LoVo (cell line): Measurements from ENCODE around the gene PCDH9.
"Not testable (repeated sequence)": the region's sequence is repeated elsewhere in the genome, so short reads cannot be mapped to it uniquely, and the experiment has no call there.

Experiments used
- DNase-seq: peaks from one replicate; pipeline ENCODE4 v3.0.0-alpha.2; 2016; ENCODE audit warnings: low spot score

The PCDH9 gene

DNA sequence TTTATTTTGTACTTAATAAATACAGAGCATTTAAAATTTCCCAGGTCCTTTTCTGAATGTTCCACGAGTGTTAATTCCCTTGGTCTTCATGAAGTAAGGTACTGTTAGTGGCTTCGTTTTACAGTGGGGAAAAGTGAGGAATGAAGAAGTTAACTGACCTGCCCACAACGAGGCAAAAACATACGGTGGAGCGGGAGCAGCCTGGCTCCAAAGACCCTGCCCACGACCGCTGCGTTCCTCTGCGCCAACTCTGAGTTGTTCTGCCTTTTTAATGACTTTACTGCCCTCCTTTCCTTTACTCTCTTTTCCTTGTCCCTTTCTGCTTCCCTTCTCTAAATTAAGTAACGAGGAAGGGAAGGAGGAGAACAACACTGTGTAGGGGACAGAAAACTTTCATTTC is 392.9 kb downstream of the PCDH9 start:
- no peak for DNase-seq

DNA sequence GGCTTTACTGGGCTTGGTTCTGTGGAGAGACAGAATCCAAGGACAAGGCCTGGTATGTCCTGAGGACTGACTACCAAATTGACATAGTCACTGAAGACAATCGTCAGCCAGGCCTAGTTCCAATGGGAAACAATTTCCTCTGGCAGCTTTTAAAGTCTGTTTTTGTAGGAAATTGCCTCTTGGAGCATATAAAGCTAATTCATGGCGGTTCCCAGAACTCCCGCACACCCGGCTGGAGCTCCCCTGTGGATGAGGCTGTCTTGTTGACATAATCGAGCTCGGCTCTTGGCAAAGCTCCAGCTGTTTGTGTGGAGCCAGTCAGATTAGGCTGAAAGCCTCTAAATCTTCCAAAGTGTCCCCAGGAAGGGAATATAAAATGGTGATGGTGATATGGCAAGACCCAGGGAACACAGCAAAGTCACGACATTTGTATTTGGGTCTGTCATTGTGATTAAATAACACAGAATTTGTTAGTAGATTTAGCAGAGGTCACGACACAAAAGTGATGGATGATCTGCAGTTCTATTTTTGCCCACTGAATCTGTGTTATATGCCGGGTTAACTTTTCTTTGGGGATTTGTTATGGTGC is 395.0 kb downstream of the PCDH9 start:
- no peak for DNase-seq

DNA sequence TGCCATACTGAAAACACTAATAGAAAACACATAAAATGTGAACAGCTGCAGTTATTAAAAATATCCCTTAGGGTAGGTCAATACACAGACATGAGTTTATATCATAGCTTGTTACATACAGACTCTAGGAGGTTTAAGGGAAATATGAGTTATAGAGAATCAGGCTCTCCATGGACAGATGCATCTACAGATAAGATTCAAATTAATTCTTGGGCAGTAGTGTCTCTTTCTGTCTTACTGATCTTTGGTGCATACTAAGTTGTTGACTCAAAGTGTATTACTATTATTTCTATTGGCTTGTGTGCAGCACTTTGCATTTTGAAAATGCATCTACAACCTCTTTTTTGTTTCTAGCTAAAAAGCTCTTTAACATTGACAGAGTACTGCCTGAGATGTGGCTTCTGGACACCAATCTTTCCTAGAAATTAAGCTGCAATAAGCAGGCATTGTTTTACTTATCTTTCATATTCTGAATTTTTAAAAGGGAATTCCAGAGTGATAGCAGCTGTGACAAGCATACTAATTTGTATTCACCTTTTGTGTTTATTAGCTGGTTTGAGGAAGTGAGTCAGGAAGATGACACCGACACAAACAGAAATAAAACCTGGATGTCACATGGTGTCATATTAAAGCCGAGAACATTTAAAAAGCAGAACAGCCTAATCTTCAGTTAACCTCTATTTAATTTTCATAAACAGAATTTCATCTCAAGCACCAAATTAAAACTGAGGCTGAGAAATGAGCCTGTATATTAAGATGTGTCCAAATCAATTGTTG is 399.0 kb downstream of the PCDH9 start:
- no peak for DNase-seq

DNA sequence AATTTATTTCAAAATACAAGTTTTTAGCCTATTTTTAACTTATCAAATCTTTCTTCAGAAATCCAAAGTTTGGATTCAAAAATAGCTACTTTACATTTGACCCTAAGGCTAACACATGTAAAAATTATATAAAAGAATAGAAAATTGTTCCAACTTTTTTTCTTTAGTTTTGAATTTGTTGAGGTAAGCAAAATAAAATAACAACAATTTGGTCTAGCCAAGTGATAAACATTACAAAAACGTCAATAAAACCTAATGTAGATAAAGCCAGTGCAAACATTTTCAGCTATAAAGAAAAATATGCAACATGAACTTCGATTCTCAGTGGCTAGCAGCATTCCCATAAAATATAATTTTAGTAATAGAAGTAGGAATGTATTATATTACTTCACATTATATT is 400.3 kb downstream of the PCDH9 start:
- no peak for DNase-seq

DNA sequence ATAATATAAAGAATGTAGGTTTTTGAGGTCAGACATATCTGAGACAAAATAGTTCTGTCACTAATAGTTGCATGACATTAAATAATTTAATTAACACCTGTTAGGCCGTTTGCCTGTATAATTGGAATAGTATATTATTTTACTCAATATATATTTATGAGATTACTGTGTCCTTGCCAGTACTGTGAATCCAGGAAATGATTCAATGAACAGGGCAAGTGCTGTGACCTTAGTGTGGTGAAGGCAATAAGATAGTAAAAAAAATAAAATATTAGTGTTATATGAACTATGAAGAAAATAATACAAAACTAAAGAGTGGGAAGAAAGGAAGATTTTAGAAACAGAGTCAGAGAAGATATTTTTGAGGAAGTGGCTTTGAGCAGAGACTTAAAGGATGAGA is 403.7 kb downstream of the PCDH9 start:
- no peak for DNase-seq

DNA sequence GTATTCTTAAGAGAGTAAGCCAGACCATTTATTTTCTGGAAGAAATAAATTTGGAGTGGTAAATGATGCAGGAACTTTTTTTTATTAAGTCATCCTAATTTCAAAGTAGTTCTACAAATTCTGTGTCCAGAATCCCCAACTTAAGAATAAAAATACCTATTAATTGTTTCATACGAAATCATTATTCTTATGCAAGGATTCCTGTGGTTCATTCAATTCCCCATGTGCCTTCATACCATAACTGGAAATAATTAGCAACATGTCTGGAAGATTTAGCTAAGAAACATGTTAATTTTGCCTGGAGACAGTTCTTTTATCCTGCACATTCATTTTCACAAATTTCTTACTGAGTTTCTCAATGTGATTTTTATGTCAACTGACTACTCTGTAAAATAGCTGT is 408.6 kb downstream of the PCDH9 start:
- no peak for DNase-seq

DNA sequence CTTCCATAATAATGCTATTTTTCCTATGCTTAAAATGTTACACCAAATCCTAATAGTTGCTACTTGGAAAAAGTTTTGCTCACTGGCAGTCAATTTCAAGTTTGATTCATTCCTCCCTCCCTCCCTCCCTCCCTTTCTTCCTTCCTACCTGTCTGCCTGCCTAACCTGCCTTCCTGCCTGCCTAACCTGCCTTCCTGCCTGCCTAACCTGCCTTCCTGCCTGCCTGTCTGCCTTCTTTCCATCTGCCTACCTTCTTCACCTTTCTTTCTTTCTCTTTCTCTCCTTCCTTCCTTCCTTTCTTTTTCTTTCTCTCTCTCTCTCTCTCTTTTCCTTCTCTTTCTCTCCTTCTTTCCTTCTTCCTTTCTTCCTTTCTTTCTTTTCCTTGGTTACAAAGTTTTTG is 418.7 kb downstream of the PCDH9 start:
- no peak for DNase-seq

DNA sequence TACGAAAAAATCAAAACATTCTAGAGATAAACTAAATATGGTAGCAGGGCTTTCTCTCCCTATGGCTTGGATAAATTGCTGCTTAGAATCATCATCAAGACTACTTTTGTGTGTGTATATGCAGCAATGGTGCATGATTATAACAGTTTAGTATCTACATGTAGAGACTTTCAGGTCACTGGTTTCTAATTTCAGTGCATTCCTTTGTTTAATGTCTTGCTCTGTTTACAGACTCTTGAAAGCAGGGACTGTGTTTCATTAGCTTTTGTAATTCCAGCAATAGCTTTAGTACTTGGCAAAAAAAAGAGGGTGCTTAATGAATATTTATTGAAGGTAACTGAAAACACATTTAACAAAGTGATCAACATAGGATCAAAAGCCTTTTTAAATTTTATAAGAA is 420.7 kb downstream of the PCDH9 start:
- DNase-seq = no peak

DNA sequence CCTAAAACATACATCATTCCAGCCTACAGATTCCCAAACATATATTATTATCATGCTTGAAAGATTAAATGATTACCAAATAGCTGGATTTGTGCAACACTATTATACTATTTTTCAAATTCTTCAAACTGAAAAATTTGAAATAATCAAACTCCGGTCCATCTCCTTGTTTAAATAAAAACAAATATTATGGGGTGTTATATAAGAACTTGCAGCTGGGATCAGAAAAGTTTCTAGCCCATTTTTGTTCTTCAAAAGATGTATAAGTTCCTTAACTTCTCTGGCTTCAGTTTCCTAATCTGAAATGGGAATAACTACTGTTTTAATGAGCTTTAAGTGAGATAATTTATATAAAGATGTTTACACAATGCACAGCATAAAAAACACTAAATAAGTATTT is 422.9 kb downstream of the PCDH9 start:
- DNase-seq = no peak

DNA sequence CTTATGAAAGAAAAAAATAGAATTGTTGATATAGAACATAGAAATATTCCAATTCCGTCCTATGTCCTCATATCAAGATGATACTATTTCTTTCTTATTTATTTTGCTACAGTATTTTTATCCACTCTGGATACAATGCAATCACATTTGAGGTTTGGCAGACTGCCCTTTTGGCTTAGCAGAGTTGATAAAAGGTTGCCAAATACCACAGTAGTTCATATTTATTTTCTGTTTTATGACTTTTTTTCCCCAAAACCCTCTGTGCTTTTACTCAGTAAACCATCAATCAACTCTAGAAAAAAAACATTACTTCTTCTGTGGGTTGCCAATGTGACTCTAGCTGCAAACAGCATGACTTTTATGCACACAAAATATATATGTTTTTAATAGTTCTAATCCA is 424.5 kb downstream of the PCDH9 start:
- no peak for DNase-seq

DNA sequence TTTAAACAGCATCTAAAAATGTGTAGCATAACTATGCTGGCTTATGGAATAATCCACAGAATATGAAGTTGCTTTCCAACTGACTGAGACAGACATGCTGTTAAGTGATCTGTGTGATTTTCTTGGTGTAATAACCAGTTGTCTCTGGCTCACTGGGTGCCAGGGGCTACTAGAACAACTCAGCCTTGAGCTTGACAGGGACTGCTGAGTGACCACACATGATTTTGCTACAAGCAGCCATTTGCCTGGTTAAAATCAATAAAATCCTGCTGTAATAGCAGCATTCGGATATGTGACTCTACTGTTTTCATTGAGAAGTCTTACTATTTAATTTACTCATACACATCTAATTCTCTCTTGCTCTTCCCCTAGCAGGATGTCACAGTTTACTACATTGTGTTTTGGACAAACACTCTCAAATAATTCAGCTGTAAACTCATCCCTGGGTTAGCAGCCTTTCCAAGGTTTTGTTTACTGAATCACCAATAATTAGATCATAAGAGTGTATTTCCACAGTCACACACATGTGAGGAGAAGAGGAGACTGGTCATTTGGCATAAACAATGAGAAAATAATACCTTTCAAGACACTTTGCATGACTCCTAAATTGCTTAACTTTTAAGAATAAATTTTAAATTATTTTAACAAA is 426.2 kb downstream of the PCDH9 start:
- DNase-seq = no peak

DNA sequence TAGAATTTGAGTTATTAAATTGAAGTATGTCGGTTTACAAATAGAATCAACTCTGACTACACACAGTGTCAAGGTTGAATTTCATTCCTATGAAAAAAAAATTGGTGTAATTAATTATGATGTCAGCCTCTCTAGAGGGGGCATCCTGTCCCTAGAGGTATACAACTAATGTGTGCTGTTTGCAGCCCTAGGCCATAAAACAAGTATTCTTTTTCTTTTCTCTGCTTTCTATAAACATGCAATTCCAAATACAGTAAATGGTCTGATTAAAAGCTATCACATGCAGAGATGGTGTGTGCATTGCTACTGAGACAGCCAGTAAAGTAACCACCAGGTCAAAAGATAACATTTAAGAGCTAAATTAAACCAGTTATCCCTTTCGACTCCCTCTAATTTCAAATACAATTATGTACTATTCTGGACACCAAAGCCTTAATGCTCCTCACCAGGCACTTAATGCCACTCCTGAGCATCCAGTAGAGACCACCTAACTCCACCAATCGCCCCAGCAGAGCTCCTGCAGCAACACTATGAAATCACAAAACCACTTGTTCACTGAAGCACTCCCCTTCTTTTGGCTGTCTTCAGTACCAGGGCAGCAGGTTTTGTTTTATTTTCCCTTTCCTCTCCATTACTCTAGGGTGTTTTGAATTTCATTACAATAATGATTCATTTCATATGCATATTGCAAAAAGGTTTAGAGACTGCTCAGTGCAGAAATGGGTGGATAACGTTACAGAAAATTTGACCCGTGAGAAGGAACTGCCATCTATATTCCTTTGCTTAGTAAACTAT is 426.9 kb downstream of the PCDH9 start:
- no peak for DNase-seq

DNA sequence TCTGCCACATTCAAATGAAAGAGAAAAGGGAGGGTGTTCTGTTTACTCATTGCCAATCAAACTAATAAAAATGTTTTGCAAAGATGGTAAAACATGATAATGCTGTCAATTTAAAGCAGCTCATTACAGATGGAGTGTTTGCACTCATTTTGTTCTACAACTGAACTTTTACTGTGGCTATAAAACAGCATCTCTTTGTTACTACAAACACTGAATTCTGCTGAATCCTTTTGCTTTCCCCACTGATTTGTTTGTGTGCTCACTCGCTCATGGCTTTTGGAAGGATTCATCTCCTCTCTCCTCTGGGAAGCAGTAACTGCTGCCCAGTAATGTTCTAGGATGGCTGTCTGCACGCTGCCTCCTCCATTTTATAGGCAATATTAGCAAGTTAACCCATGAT is 434.5 kb downstream of the PCDH9 start:
- no peak for DNase-seq

DNA sequence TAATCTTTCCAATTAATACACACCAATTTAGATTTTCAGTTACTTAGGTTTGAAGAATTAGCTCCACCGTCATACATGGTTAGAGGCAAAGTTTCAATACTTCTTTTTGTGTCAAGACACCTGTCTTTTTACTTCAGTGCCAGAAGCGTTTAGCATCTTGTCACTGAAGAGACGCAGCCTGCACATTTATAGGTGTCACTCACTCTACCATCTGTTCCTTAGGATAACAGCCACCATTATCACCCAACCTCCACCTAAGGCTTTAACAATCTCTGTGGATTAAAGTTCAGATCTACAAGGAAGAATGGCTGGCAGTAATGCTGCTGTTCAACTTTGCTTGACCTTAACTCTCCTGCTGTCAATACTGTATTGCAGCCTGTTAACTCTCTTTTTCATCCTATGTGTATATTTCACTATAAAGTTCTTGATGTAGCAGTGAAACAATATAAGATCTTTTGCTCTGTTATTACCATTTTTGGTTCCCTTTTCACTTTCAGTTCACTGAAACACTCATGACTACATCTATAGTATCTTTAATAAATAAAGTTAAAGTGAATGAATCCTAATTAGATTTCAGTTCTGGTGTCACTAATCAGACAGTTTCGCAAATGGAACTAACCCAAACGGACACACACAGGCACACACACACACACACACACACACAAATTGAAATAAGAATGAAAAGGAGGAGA is 435.6 kb downstream of the PCDH9 start:
- DNase-seq = no peak

DNA sequence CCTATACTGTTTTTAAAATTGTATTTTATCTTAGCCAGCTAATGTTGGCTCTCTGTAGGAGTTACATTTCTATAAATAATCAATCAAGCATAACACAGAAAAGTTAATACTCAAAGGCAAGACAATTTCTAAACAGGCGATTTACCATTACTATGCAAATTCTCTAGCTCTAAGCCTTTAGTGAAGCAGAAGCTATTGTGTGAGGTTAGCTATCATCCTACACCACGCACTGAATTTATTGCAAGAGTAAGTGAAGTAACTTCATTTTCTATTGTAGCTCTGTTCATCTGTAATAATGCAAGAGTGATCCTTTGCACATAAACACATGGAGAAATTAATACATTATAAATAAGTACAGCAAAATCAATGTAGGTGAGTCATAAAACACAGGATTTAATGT is 439.3 kb downstream of the PCDH9 start:
- DNase-seq = no peak

DNA sequence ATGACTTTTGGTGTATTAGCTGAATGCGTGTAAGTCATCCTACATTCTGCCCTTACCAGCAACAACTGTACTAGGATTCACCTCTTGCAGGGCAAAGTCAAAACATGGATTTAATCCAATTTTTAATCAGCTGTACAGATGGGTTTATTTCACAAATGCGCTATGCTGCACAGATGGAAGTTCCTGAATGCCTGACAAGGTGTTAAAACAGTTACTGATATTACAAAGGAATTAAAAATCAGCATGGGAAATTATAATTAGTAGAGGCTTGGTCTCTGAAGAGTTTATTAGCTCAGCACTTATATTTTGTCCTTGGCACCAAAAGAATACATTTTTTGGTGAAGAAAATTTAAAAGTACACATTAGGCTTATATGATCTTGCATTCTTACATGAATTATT is 448.9 kb downstream of the PCDH9 start:
- DNase-seq = no peak

DNA sequence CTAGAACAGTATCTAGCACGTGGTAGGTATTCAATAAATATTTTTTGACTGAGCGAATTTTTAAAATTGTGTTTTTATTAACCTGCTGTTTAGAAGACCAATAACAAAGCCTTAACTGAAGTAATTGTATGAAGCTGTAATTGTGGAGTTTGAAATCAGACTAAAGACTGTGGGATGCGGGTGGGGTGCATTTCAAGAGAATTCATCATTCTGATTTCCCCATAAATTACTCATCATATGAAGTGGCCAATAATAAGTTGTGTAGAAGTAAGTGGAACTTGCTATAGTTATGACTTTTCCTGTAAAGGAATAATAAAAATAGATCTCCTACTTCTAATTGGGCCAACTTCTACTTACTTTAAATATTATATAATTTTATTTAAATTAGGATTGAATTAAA is 449.3 kb downstream of the PCDH9 start:
- no peak for DNase-seq

DNA sequence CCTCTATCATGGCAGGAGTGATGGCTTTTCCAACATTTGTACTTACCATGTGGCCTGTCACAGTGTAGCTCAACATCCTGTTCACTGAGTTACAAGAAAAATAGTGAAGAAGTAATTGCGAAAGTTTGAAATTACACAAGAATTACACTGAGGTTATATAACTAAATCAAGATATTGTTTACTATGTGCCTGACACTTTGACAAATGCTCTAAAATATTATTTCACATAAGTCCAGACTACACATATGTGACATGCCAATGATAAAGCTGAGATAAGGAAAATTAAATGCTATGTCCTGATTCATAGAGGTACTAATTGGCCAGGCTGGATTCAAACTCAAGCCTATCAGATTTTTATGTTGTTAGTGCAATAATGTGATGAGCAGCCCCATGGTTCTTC is 451.7 kb downstream of the PCDH9 start:
- no peak for DNase-seq

DNA sequence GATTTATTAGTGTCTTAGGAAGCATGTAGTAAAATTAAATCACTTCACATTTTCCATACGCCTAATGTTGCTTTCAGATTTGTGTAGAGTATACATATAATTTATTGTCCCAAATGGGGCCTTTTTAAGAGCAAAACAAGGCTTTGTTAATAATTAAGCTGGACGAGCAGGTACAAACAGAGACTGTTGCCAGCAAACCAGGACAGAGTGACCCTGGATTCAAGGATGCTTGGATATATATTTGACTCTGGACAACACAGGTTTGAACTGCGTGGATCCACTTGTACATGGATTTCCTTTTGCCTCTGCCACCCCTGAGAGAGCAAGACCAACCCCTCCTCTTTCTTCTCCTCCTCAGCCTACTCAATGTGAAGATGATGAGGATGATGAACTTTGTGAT is 454.9 kb downstream of the PCDH9 start:
- DNase-seq = no peak

DNA sequence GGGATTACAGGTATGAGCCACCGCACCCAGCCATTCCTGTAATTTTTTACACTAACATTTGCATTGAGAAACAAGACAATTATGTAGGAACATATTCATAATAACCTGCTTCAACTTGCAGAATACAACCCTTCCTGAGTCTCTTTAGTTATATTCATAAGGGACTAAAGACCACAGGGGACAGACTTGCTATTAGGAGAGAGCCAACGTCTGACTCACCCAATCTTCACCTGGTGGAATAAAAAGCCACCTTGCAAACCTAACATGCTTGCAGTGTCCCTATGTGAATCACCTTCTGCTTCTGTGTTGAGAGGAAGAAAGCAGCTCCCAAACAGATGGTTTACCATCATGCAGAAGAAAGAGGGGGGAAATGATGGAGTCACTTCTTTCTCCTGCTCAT is 456.1 kb downstream of the PCDH9 start:
- DNase-seq = no peak

DNA sequence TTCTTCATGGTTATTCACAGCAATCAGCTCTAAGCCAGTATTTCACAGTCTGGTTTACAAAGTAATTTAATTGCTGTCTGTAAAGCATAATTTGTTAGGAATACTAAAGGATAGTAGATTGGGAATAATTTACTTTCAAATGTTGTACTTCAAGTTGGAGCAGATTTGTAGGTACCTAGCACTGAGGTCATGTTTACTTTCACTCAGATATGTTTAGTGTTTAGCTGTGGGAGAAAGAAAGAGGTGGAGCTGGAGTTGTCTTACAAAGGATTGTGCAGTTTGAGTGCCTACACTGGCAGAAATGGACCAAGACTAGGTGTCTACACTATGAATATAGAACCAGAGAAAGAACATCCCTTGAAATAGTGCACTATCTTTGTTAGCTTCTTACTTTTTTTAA is 464.6 kb downstream of the PCDH9 start:
- no peak for DNase-seq

DNA sequence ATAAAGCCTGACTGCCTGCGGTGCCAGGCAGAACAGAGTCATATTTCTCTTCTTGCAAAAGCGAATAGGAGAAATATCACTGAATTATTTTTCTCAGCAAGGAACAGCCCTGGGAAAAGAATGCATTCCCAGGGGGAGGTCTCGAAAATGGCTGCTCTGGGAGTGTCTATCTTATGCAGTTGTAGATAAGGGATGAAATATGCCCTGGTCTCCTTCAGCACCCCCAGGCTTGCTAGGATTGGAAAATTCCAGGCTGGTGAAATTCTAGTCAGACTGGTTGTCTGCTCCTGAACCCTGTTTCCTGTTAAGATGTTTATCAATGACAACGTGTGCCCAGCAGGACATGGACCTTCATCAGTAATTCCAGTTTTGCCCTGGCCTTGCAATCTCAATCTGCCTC is 469.5 kb downstream of the PCDH9 start:
- not testable (repeated sequence) for DNase-seq
